Thoracic aorta (tissue), 2 donors: ENCODE measurements around the gene C20orf144. TPM values are rescaled to one million over a fixed set of nuclear protein-coding genes. Genes with fewer than 3 reads are reported as not detected.

Experiments
- ATAC-seq: fragments of 150-250 bp; one replicate; pipeline ENCODE4 v1.8.0; 2017; ENCODE audit warnings: low read depth; ENCODE audit not compliant: insufficient number of reproducible peaks, low FRiP score
- DNase-seq: peaks from one replicate; pipeline ENCODE4 v3.0.0-alpha.2; 2020; ENCODE audit warnings: low spot score
- H3K27ac ChIP-seq, 2 donors: fragments of 200-600 bp; sonication (generic); 1 replicate in 1 of 2; 2 replicates in 1 of 2; pipeline ENCODE4 v1.5.1; 2016; ENCODE audit warnings: mild to moderate bottlenecking in 2 of 2, moderate library complexity in 2 of 2
- H3K27me3 ChIP-seq: fragments of 200-600 bp; sonication (generic); replicated peaks from 2 replicates; pipeline ENCODE4 v1.6.0; 2016; ENCODE audit warnings: mild to moderate bottlenecking; ENCODE audit not compliant: insufficient read depth
- H3K36me3 ChIP-seq: fragments of 200-600 bp; sonication (generic); one replicate; pipeline ENCODE4 v1.5.1; 2016
- H3K4me1 ChIP-seq, 2 donors: fragments of 200-600 bp; sonication (generic); 1 replicate in 1 of 2; 2 replicates in 1 of 2; pipeline versions ENCODE4 v1.5.1 to v1.6.0; 2016; ENCODE audit warnings: low read depth in 2 of 2, mild to moderate bottlenecking in 1 of 2; ENCODE audit not compliant: control insufficient read depth in 1 of 2
- H3K4me3 ChIP-seq: fragments of 200-600 bp; sonication (generic); 2 replicates; pipeline ENCODE4 v1.5.1; 2016; ENCODE audit warnings: mild to moderate bottlenecking
- H3K9me3 ChIP-seq: fragments of 200-600 bp; sonication (generic); 2 replicates; pipeline ENCODE4 v1.5.1; 2016
- total RNA-seq, 2 donors: library from RNA; depleted of rRNA; stranded (reverse); fragments of >200 nt; gene quantifications; one replicate each; pipeline versions ENCODE4 v1.1.0 to v1.2.3, GENCODE V29; 2016
- TF ChIP-seq, protein P1 (sequence below): fragments of 200-600 bp; sonication (generic); IDR thresholded peaks from one replicate; pipeline ENCODE4 v1.5.1; 2019; ENCODE audit warnings: antibody characterized with exemption

The C20orf144 gene
- total RNA-seq, 2 donors from 2014 or later = not detected

DNA sequence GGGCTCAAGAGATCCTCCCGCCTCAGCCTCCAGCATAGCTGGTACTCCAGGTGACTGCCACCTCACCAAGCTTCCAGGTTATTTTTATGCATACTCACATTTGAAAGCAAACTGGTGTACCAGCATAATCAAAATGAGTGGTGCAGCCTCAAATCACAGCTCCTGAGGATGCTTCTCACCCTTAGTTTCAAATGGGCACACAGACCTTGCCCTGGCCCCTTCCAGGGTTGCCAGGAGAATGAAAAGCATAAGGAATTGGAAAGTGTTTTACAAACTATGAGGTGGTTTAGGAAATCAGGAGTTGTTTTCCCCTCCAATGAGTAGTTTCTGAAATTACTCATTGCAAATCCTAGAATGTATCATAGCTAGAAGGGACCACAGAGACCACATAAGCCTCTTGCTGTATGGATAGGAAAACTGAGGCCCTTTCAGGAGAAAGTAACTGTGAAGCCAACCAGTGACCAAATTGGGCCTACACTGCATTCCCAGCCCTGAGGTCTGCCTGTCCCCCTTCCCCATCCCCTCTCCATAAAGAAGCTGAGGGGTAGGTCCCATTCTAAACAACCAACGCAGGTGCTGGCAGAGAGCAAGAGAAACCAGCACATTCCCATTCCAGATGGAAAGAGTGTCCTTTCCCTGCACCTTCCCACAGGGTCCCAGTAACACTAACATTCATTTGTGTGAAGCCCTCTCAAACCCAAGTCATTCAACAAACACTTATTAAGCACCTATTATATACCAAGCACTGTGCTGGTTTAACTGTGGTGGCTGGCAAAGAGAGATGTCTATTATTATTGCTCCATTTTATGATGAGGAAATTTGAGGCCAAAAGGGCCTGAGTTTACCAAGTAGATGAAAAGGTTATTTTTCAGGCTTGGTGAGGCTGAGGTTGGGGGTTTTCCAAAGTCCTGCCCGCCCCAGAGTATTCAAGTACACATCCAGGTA lies 26.1 kb downstream of the C20orf144 start:
- no peak for DNase-seq
- H3K27ac ChIP-seq = no peak overlapping the region
- ATAC-seq = no peak

DNA sequence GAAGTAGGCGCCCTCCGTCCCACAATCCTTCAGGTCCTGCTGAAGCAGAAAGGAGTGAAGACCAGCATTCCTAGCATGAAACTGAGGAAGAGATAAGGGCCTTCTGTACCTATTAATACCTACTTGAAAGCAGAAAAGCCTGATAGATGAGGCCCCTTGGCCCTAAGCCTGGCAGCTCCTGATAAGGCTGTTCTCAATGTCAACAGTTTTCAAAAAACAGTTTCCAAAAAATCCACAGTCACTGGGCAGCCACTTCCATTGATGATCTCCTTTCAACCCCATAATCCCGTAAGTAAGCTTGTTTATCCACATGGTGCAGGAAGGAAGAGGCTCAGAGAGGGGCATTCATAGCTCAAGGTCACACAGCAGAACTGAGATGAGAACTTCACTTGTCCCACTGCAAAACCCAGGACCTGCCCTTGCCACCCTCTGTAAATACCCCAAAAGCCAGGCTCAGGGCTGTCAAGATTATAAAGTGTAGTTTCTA lies 26.9 kb downstream of the C20orf144 start:
- Histone ChIP-seq H3K36me3 (no peaks in the 10 kb centered on the region), H3K4me1 (peaks cover 10 to 23% of the 10 kb centered on the region in 2 donors), H3K27ac (no peak overlapping the region), H3K27me3 (no peaks in the 10 kb centered on the region), H3K9me3 (no peaks in the 10 kb centered on the region), H3K4me3 (no peak overlapping the region)
- DNase-seq (no peak), ATAC-seq (no peak)
- TF ChIP-seq, protein P1, sequence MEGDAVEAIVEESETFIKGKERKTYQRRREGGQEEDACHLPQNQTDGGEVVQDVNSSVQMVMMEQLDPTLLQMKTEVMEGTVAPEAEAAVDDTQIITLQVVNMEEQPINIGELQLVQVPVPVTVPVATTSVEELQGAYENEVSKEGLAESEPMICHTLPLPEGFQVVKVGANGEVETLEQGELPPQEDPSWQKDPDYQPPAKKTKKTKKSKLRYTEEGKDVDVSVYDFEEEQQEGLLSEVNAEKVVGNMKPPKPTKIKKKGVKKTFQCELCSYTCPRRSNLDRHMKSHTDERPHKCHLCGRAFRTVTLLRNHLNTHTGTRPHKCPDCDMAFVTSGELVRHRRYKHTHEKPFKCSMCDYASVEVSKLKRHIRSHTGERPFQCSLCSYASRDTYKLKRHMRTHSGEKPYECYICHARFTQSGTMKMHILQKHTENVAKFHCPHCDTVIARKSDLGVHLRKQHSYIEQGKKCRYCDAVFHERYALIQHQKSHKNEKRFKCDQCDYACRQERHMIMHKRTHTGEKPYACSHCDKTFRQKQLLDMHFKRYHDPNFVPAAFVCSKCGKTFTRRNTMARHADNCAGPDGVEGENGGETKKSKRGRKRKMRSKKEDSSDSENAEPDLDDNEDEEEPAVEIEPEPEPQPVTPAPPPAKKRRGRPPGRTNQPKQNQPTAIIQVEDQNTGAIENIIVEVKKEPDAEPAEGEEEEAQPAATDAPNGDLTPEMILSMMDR = no peak

More for the DNA sequence above, 26.1 kb downstream of the C20orf144 start:
- Histone ChIP-seq H3K9me3 (no peaks in the 10 kb centered on the region), H3K4me3 (no peak overlapping the region), H3K27me3 (no peaks in the 10 kb centered on the region), H3K4me1 (peaks cover 5 to 16% of the 10 kb centered on the region in 2 donors), H3K36me3 (no peaks in the 10 kb centered on the region)
- TF ChIP-seq, protein P1 = no peak

DNA sequence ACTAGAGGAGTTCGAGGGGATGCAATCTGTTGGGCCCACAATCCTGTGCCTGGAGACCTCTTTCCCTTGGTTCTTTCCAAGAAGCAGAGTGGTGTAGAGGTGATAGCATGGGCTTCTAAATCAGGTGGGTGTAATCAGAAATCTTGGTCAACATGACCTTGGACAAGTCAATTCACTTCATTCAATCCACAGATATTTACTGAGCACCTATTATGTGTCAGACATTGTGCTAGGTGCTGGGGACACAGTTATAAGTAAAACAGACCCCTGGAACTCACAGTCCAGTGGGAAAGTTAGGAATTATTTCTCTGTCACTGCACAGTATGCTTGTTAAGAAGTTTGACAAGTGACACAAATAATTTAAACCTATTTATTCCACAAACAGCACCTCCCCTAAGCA lies 27.4 kb downstream of the C20orf144 start:
- Histone ChIP-seq H3K4me3 (no peak overlapping the region), H3K9me3 (no peaks in the 10 kb centered on the region), H3K36me3 (no peaks in the 10 kb centered on the region), H3K4me1 (peaks cover 15 to 28% of the 10 kb centered on the region in 2 donors), H3K27me3 (no peaks in the 10 kb centered on the region), H3K27ac (no peak overlapping the region)
- TF ChIP-seq, protein P1 = no peak
- ATAC-seq (no peak), DNase-seq (no peak)

DNA sequence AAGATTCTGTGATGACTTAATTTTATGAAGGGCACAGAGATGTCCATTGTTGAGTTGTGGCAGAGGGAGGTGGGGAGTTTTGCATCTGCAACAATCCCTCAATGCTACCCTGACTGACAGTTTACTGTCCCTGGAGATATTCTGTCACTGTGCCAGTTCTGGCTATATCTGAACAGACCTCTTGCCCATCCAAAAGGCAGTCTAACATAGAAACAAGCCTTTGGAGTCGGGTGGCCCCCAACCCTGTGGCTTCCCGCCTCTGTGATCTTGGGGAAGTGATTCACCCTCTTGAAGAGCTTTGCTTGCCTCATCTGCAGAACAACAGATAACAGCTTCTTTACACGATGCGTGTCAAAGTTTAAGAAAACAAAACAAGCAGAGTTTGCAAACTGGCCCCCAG lies 27.8 kb downstream of the C20orf144 start:
- DNase-seq (no peak), ATAC-seq (no peak)
- TF ChIP-seq, protein P1 = no peak
- Histone ChIP-seq H3K4me1 (peaks cover 19 to 33% of the 10 kb centered on the region in 2 donors), H3K36me3 (no peaks in the 10 kb centered on the region), H3K4me3 (no peak overlapping the region), H3K27ac (no peak overlapping the region), H3K27me3 (no peaks in the 10 kb centered on the region), H3K9me3 (no peaks in the 10 kb centered on the region)

DNA sequence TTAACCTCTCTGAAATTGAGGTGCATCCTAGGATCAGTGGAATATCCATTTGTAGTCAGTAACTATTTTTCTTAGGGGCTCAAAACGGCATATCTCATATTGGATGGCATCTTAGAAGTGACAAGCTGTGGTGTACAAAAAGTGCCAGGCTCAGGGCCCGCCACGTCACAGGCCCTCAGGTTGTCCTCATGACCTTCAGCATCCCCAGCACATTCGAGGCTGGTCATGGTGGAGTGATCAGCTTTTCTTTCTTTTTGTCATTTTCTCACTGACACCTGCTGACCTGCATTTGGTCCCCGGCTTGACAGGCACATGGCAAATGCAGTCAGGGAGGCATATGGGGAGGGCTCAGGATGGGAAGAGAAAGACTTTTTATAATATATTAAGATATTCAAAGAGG lies 31.2 kb downstream of the C20orf144 start:
- Histone ChIP-seq H3K27ac (peak overlapping the region; percentile 83 to 85), H3K9me3 (no peaks in the 10 kb centered on the region), H3K36me3 (no peaks in the 10 kb centered on the region), H3K4me3 (no peak overlapping the region), H3K4me1 (peaks cover 20 to 46% of the 10 kb centered on the region in 2 donors), H3K27me3 (no peaks in the 10 kb centered on the region)
- DNase-seq = no peak
- no peak for ATAC-seq
- TF ChIP-seq, protein P1 = no peak
